Osteocyte (in vitro differentiated cells): ENCODE data around the gene PPM1F. TPM values are rescaled to one million over a fixed set of nuclear protein-coding genes. Genes with fewer than 3 reads are reported as not detected.
"Not testable (repeated sequence)": the region's sequence is repeated elsewhere in the genome, so short reads cannot be mapped to it uniquely, and the experiment has no call there.

Experiments
- DNase-seq: peaks from one replicate; pipeline ENCODE4 v3.0.0; 2021; ENCODE audit warnings: mixed read lengths; ENCODE audit not compliant: unreplicated experiment; ENCODE audit errors: extremely low spot score
- H3K27ac Mint-ChIP-seq: one replicate; pipeline ENCODE4 v1.8.0; 2021; ENCODE audit warnings: mild to moderate bottlenecking, mixed read lengths; ENCODE audit not compliant: unreplicated experiment
- H3K27me3 Mint-ChIP-seq: one replicate; pipeline ENCODE4 v1.8.0; 2021; ENCODE audit warnings: mixed read lengths; ENCODE audit not compliant: unreplicated experiment
- H3K36me3 Mint-ChIP-seq: one replicate; pipeline ENCODE4 v1.8.0; 2021; ENCODE audit warnings: mixed read lengths; ENCODE audit not compliant: unreplicated experiment
- H3K4me1 Mint-ChIP-seq: one replicate; pipeline ENCODE4 v1.8.0; 2021; ENCODE audit warnings: mixed read lengths; ENCODE audit not compliant: unreplicated experiment
- H3K4me3 Mint-ChIP-seq: one replicate; pipeline ENCODE4 v1.8.0; 2021; ENCODE audit warnings: mild to moderate bottlenecking, moderate library complexity, mixed read lengths; ENCODE audit not compliant: unreplicated experiment
- H3K9me3 Mint-ChIP-seq: one replicate; pipeline ENCODE4 v1.8.0; 2021; ENCODE audit warnings: mixed read lengths; ENCODE audit not compliant: unreplicated experiment
- total RNA-seq: library from RNA; stranded (reverse); gene quantifications from 2 replicates; pipeline ENCODE4 v1.2.1, GENCODE V29; 2021
- TF ChIP-seq, protein P1 (sequence below): fragments of 200-600 bp; sonication (generic); IDR thresholded peaks from 2 replicates; pipeline ENCODE4 v1.5.0; 2021; ENCODE audit warnings: antibody characterized with exemption, mild to moderate bottlenecking, moderate library complexity

The PPM1F gene
- total RNA-seq, 1 donor from 2014 or later = 40.2 TPM

DNA sequence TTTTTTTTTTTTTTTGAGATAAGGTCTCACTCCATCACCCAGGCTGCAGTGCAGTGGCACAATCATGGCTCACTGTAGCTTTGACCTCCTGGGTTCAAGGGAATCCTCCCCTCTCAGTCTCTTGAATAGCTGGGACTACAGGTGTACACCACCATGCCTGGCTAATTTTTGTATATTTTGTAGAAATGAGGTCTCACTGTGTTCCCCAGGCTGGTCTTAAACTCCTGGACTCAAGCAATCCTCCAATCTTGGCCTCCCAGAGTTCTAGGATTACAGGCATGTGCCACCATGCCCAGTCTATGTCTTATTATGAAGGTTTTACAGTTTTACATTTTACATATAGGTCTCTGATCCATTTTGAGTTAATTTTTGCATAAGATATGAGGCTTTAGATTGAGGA is 64.8 kb downstream of the PPM1F start:
- no peak for DNase-seq
- peaks cover 2% of the 10 kb centered on the region for H3K4me1 Mint-ChIP-seq
- no peak overlapping the region for H3K4me3 Mint-ChIP-seq
- H3K27me3 Mint-ChIP-seq = no peaks in the 10 kb centered on the region
- no peak overlapping the region for H3K27ac Mint-ChIP-seq
- H3K36me3 Mint-ChIP-seq = no peaks in the 10 kb centered on the region
- TF ChIP-seq, protein P1, sequence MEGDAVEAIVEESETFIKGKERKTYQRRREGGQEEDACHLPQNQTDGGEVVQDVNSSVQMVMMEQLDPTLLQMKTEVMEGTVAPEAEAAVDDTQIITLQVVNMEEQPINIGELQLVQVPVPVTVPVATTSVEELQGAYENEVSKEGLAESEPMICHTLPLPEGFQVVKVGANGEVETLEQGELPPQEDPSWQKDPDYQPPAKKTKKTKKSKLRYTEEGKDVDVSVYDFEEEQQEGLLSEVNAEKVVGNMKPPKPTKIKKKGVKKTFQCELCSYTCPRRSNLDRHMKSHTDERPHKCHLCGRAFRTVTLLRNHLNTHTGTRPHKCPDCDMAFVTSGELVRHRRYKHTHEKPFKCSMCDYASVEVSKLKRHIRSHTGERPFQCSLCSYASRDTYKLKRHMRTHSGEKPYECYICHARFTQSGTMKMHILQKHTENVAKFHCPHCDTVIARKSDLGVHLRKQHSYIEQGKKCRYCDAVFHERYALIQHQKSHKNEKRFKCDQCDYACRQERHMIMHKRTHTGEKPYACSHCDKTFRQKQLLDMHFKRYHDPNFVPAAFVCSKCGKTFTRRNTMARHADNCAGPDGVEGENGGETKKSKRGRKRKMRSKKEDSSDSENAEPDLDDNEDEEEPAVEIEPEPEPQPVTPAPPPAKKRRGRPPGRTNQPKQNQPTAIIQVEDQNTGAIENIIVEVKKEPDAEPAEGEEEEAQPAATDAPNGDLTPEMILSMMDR = no peak
- no peaks in the 10 kb centered on the region for H3K9me3 Mint-ChIP-seq

DNA sequence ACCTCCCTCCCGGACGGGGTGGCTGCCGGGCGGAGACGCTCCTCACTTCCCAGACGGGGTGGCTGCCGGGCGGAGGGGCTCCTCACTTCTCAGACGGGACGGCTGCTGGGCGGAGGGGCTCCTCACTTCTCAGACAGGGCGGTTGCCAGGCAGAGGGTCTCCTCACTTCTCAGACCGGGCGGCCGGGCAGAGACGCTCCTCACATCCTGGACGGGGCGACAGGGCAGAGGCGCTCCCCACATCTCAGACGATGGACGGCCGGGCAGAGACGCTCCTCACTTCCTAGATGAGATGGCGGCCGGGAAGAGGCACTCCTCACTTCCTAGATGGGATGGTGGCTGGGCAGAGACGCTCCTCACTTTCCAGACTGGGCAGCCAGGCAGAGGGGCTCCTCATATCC is 68.7 kb downstream of the PPM1F start:
- H3K27ac Mint-ChIP-seq, DNase-seq, H3K4me1 Mint-ChIP-seq, H3K36me3 Mint-ChIP-seq, H3K4me3 Mint-ChIP-seq, H3K9me3 Mint-ChIP-seq, H3K27me3 Mint-ChIP-seq: not testable (repeated sequence)

DNA sequence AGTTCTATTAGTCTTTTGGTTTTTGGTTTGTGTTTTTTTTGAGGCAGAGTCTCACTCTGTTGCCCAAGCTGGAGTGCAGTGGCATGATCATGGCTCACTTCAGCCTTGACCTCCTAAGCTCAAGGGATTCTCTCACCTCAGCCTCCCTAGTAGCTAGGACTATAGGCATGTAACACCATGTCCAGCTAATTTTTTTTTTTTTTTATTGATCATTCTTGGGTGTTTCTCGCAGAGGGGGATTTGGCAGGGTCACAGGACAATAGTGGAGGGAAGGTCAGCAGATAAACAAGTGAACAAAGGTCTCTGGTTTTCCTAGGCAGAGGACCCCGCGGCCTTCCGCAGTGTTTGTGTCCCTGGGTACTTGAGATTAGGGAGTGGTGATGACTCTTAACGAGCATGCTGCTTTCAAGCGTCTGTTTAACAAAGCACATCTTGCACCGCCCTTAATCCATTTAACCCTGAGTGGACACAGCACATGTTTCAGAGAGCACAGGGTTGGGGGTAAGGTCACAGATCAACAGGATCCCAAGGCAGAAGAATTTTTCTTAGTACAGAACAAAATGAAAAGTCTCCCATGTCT is 69.8 kb downstream of the PPM1F start:
- not testable (repeated sequence) for H3K27ac Mint-ChIP-seq

DNA sequence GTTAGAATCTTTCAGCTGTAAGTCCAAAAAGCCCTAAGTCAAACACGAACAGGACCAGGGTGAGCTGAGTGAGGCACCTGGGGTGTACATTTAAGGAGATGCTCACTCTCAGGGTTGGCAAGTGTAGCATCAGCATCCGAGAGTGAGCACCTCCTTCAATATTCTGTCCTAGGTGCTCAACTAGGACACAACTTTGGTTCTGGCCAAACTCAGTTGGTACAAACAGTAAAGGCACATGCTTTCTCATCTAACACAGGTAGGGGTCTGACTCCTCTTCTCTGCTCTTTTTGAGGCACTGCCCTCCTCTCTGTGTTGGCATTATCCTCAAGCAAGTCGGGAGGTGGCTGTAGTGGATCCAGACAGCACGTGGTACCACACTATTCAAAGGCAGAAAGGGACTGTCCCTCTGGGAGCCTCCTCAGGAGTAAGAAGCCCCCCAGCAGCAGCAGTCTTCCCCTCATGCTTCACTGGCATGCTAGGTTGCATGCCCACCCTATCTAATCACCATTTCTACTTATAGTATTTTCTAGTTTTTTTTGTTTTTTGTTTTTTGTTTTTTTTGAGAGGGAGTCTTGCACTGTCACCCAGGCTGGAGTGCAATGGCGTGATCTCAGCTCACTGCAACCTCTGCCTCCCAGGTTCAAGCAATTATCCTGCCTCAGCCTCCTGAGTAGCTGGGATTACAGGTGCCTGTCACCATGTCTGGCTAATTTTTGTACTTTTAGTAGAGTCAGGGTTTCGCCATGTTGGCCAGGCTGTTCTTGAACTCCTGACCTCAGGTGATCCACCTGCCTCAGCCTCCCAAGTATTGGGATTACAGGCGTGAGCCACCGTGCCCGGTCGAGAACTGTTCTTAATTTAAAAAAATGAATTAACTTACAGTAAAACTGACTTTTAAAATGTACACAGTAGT is 70.6 kb downstream of the PPM1F start:
- Mint-ChIP-seq H3K4me3 (no peak overlapping the region), H3K36me3 (no peaks in the 10 kb centered on the region), H3K27ac (no peak overlapping the region), H3K9me3 (no peaks in the 10 kb centered on the region), H3K4me1 (peaks cover 2% of the 10 kb centered on the region), H3K27me3 (no peaks in the 10 kb centered on the region)
- DNase-seq = no peak
- TF ChIP-seq, protein P1 = no peak

More for the DNA sequence above, 69.8 kb downstream of the PPM1F start:
- DNase-seq, H3K27me3 Mint-ChIP-seq, H3K9me3 Mint-ChIP-seq, H3K36me3 Mint-ChIP-seq, H3K4me3 Mint-ChIP-seq, H3K4me1 Mint-ChIP-seq: not testable (repeated sequence)

DNA sequence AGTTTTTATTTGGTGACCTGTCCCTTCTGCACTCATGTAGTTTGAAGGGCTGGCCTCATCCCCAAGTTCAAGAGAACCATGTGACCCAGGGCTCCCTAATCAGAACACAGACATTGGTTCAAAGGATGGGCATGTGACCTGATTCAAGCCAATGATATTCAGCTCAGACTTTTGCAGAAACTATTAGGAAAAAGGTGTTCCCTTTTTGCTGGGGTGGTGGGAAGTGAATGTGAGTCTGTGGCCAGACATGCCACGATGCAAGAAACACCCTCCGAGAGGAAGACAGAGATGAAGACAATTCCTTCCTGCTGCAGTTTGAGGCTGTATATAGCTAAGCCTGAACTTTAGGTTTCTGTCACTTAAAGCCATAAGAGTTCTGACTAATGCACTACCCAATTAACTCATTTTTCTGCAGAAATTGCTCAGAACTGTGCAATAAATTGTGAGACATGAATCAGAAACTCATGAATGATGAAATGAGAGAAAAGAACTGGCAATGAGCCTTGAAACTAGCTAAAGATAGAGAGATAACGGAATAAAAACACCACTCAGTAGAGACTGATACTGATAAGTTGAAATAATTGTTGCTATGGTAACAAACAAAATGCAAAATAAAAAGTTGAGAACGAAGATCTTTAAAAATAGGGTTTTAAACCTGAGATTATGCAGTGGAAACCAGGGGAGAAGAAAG is 76.0 kb downstream of the PPM1F start:
- no peaks in the 10 kb centered on the region for H3K36me3 Mint-ChIP-seq
- H3K4me1 Mint-ChIP-seq = no peaks in the 10 kb centered on the region
- DNase-seq = no peak
- H3K27me3 Mint-ChIP-seq = no peaks in the 10 kb centered on the region
- no peaks in the 10 kb centered on the region for H3K9me3 Mint-ChIP-seq
- H3K4me3 Mint-ChIP-seq = no peak overlapping the region
- no peak overlapping the region for H3K27ac Mint-ChIP-seq
- TF ChIP-seq, protein P1 = no peak

DNA sequence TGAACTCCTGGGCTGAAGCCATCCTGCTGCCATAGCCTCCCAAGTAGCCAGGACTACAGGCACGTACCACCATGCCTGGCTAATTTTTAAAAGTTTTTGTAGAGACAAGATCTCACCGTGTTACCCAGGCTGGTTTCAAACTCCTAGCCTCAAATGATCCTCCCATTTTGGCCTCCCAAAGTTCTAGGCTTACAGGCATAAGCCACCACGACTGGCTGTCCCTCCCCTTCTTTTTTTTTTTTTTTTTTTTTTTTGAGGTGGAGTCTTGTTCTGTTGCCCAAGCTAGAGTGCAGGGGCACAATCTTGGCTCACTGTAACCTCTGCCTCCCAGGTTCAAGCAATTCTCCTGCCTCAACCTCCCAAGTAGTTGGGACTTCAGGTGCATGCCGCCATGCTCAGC is 77.7 kb downstream of the PPM1F start:
- not testable (repeated sequence) for H3K4me1 Mint-ChIP-seq, H3K9me3 Mint-ChIP-seq, H3K4me3 Mint-ChIP-seq, H3K27me3 Mint-ChIP-seq, H3K36me3 Mint-ChIP-seq, DNase-seq, H3K27ac Mint-ChIP-seq
